Skeletal muscle satellite cell (primary cell): ENCODE measurements around the gene CD38.
"Not testable (repeated sequence)": the region's sequence is repeated elsewhere in the genome, so short reads cannot be mapped to it uniquely, and the experiment has no call there.

Source experiments
- H3K27me3 ChIP-seq: 2 replicates; pipeline ENCODE4 v1.7.0; 2013; ENCODE audit warnings: low read length; ENCODE audit not compliant: control insufficient read depth, insufficient read depth
- H3K36me3 ChIP-seq: 2 replicates; pipeline ENCODE4 v1.7.0; 2013; ENCODE audit warnings: mild to moderate bottlenecking, control low read depth, low read length; ENCODE audit not compliant: insufficient read depth
- H3K4me1 ChIP-seq: 2 replicates; pipeline ENCODE4 v1.7.0; 2013; ENCODE audit warnings: low read length; ENCODE audit not compliant: control insufficient read depth, insufficient read depth
- H3K4me2 ChIP-seq: 2 replicates; pipeline ENCODE4 v1.7.0; 2013; ENCODE audit warnings: mild to moderate bottlenecking, low read length
- H3K4me3 ChIP-seq: 2 replicates; pipeline ENCODE4 v1.7.0; 2013; ENCODE audit warnings: low read length
- H3K9ac ChIP-seq: 2 replicates; pipeline ENCODE4 v1.7.0; 2013; ENCODE audit warnings: mild to moderate bottlenecking, low read depth, low read length, moderate library complexity
- H3K9me3 ChIP-seq: replicated peaks from 2 replicates; pipeline ENCODE4 v1.7.0; 2013; ENCODE audit warnings: mild to moderate bottlenecking, control low read depth, low read length

The CD38 gene

GRCh38 chr4:15783676-15784075 lies 5.5 kb downstream of the CD38 start:
- H3K9ac ChIP-seq, result no peak overlapping the region
- H3K36me3 ChIP-seq, result no peaks in the 10 kb centered on the region
- H3K27me3 ChIP-seq, result peaks cover 54% of the 10 kb centered on the region
- H3K9me3 ChIP-seq, result no peaks in the 10 kb centered on the region
- no peak overlapping the region for H3K4me2 ChIP-seq
- H3K4me1 ChIP-seq, result peaks cover 6% of the 10 kb centered on the region
- no peak overlapping the region for H3K4me3 ChIP-seq

GRCh38 chr4:15784959-15785634 lies 7.0 kb downstream of the CD38 start:
- H3K27me3 ChIP-seq, result peaks cover 46% of the 10 kb centered on the region
- H3K4me3 ChIP-seq, result no peak overlapping the region
- H3K9me3 ChIP-seq, result no peaks in the 10 kb centered on the region
- H3K36me3 ChIP-seq, result no peaks in the 10 kb centered on the region
- no peak overlapping the region for H3K4me2 ChIP-seq
- H3K4me1 ChIP-seq, result no peaks in the 10 kb centered on the region
- no peak overlapping the region for H3K9ac ChIP-seq

GRCh38 chr4:15786743-15787142 lies 8.6 kb downstream of the CD38 start:
- Histone ChIP-seq H3K4me3 (no peak overlapping the region), H3K27me3 (peaks cover 37% of the 10 kb centered on the region), H3K4me2 (no peak overlapping the region), H3K9ac (no peak overlapping the region), H3K4me1 (no peaks in the 10 kb centered on the region), H3K36me3 (no peaks in the 10 kb centered on the region), H3K9me3 (no peaks in the 10 kb centered on the region)

GRCh38 chr4:15792974-15793373 lies 14.8 kb downstream of the CD38 start:
- Histone ChIP-seq H3K4me1 (no peaks in the 10 kb centered on the region), H3K9me3 (no peaks in the 10 kb centered on the region), H3K27me3 (peaks cover 60% of the 10 kb centered on the region), H3K4me2 (no peak overlapping the region), H3K4me3 (no peak overlapping the region), H3K36me3 (no peaks in the 10 kb centered on the region), H3K9ac (no peak overlapping the region)

GRCh38 chr4:15793506-15794363 lies 15.6 kb downstream of the CD38 start:
- Histone ChIP-seq H3K27me3 (peaks cover 62% of the 10 kb centered on the region), H3K36me3 (no peaks in the 10 kb centered on the region), H3K4me3 (no peak overlapping the region), H3K9me3 (no peaks in the 10 kb centered on the region), H3K4me1 (no peaks in the 10 kb centered on the region), H3K9ac (no peak overlapping the region), H3K4me2 (no peak overlapping the region)

- H3K36me3 ChIP-seq, result no peaks in the 10 kb centered on the region
- H3K4me1 ChIP-seq, result no peaks in the 10 kb centered on the region
- H3K27me3 ChIP-seq, result peaks cover 62% of the 10 kb centered on the region
- no peak overlapping the region for H3K4me2 ChIP-seq
- no peaks in the 10 kb centered on the region for H3K9me3 ChIP-seq
- H3K4me3 ChIP-seq, result no peak overlapping the region
- no peak overlapping the region for H3K9ac ChIP-seq
Observed at GRCh38 chr4:15794426-15794825, 16.3 kb downstream of the CD38 start.

GRCh38 chr4:15794905-15795304 lies 16.8 kb downstream of the CD38 start:
- no peak overlapping the region for H3K9ac ChIP-seq
- H3K4me1 ChIP-seq, result no peaks in the 10 kb centered on the region
- no peaks in the 10 kb centered on the region for H3K9me3 ChIP-seq

GRCh38 chr4:15797320-15797719 lies 19.2 kb downstream of the CD38 start:
- no peak overlapping the region for H3K4me2 ChIP-seq

More at GRCh38 chr4:15794905-15795304, 16.8 kb downstream of the CD38 start:
- H3K4me3 ChIP-seq, result no peak overlapping the region
- no peaks in the 10 kb centered on the region for H3K36me3 ChIP-seq
- no peak overlapping the region for H3K4me2 ChIP-seq
- H3K27me3 ChIP-seq, result peaks cover 62% of the 10 kb centered on the region

GRCh38 chr4:15799141-15799540 lies 21.0 kb downstream of the CD38 start:
- H3K36me3 ChIP-seq, result no peaks in the 10 kb centered on the region
- H3K4me3 ChIP-seq, result no peak overlapping the region
- H3K9ac ChIP-seq, result no peak overlapping the region
- H3K4me1 ChIP-seq, result no peaks in the 10 kb centered on the region
- H3K27me3 ChIP-seq, result peaks cover 72% of the 10 kb centered on the region
- H3K9me3 ChIP-seq, result no peaks in the 10 kb centered on the region
- no peak overlapping the region for H3K4me2 ChIP-seq

More at GRCh38 chr4:15797320-15797719, 19.2 kb downstream of the CD38 start:
- no peaks in the 10 kb centered on the region for H3K36me3 ChIP-seq
- no peak overlapping the region for H3K4me3 ChIP-seq
- H3K9ac ChIP-seq, result no peak overlapping the region
- H3K27me3 ChIP-seq, result peaks cover 76% of the 10 kb centered on the region
- no peaks in the 10 kb centered on the region for H3K4me1 ChIP-seq
- H3K9me3 ChIP-seq, result no peaks in the 10 kb centered on the region

- Histone ChIP-seq H3K4me3 (no peak overlapping the region), H3K36me3 (no peaks in the 10 kb centered on the region), H3K9ac (no peak overlapping the region), H3K4me1 (no peaks in the 10 kb centered on the region), H3K27me3 (peaks cover 73% of the 10 kb centered on the region), H3K9me3 (no peaks in the 10 kb centered on the region), H3K4me2 (no peak overlapping the region)
Observed at GRCh38 chr4:15799701-15800100, 21.6 kb downstream of the CD38 start.

- H3K27me3 ChIP-seq, result peaks cover 66% of the 10 kb centered on the region
- H3K4me2 ChIP-seq, H3K9ac ChIP-seq, H3K4me3 ChIP-seq, H3K9me3 ChIP-seq, H3K36me3 ChIP-seq, H3K4me1 ChIP-seq: not testable (repeated sequence)
Observed at GRCh38 chr4:15802497-15802896, 24.4 kb downstream of the CD38 start.
